AG04450 (cell line): Measurements from ENCODE around the gene C22orf42. TPM values are rescaled to one million over a fixed set of nuclear protein-coding genes. Genes with fewer than 3 reads are reported as not detected.
"Not testable (repeated sequence)": the region's sequence is repeated elsewhere in the genome, so short reads cannot be mapped to it uniquely, and the experiment has no call there.

Source experiments
- CTCF ChIA-PET: fragments of 300-600, 350-600 bp; formaldehyde crosslinking; extraction: SDS; loops from one replicate; lab custom pipeline; 2022; ENCODE audit warnings: antibody characterized with exemption, inconsistent platforms; lab: Charles Lee
- POLR2A ChIA-PET: fragments of 350-600 bp; formaldehyde crosslinking; extraction: SDS; loops from one replicate; lab custom pipeline; 2021; ENCODE audit warnings: antibody characterized with exemption, inconsistent platforms; lab: Yijun Ruan, JAX
- DNase-seq: peaks from one replicate; pipeline ENCODE4 v3.0.0-alpha.2; 2011; ENCODE audit warnings: low read depth, low spot score
- H3K27ac ChIP-seq: one replicate; pipeline ENCODE4 v1.5.1; 2012; ENCODE audit warnings: low read depth, low read length, control low read depth
- H3K27me3 ChIP-seq: one replicate; pipeline ENCODE4 v1.6.0; 2012; ENCODE audit warnings: low read length; ENCODE audit not compliant: control insufficient read depth, insufficient read depth
- H3K4me3 ChIP-seq: 2 replicates; pipeline ENCODE4 v1.5.1; 2011; ENCODE audit warnings: mild to moderate bottlenecking, low read depth, low read length, control low read depth
- H3K9me3 ChIP-seq: 2 replicates; pipeline ENCODE4 v1.5.1; 2012; ENCODE audit warnings: low read length; ENCODE audit not compliant: control insufficient read depth, insufficient read depth
- CTCF ChIP-seq: IDR thresholded peaks from 2 replicates; pipeline ENCODE4 v1.5.1; 2011; ENCODE audit warnings: low read depth, low read length, control low read depth, inconsistent platforms
- polyA plus RNA-seq: library from polyadenylated mRNA; depleted of rRNA; stranded (reverse); fragments of >200 nt; gene quantifications from 2 replicates; pipeline ENCODE4 v1.2.3, GENCODE V29; 2011

The C22orf42 gene
- polyA plus RNA-seq, 1 experiment, result not detected

- H3K27me3 ChIP-seq, POLR2A ChIA-PET, CTCF ChIA-PET, DNase-seq, H3K9me3 ChIP-seq, H3K4me3 ChIP-seq, H3K27ac ChIP-seq: not testable (repeated sequence)
These were observed 23.1 kb downstream of the C22orf42 start for GRCh38 chr22:32135958-32136357.

- CTCF ChIA-PET, POLR2A ChIA-PET, H3K4me3 ChIP-seq: not testable (repeated sequence)
These were observed 24.3 kb downstream of the C22orf42 start for GRCh38 chr22:32134796-32135195.

GRCh38 chr22:32132783-32133182 is 26.3 kb downstream of the C22orf42 start:
- H3K27me3 ChIP-seq, result peaks cover 2% of the 10 kb centered on the region
- H3K27ac ChIP-seq, result no peak overlapping the region
- ChIA-PET POLR2A (no interaction called here), CTCF (no interaction called here)
- no peak for TF ChIP-seq CTCF
- no peaks in the 10 kb centered on the region for H3K9me3 ChIP-seq
- no peak overlapping the region for H3K4me3 ChIP-seq
- no peak for DNase-seq

More at GRCh38 chr22:32134796-32135195, 24.3 kb downstream of the C22orf42 start:
- DNase-seq, H3K27ac ChIP-seq, H3K9me3 ChIP-seq, H3K27me3 ChIP-seq: not testable (repeated sequence)

- Histone ChIP-seq H3K4me3 (no peak overlapping the region), H3K9me3 (no peaks in the 10 kb centered on the region), H3K27ac (no peak overlapping the region), H3K27me3 (peaks cover 2% of the 10 kb centered on the region)
- no peak for TF ChIP-seq CTCF
- POLR2A ChIA-PET, result no interaction called here
- no peak for DNase-seq
- CTCF ChIA-PET, result no interaction called here
These were observed 27.0 kb downstream of the C22orf42 start for GRCh38 chr22:32132126-32132525.

- CTCF ChIA-PET, result no interaction called here
- Histone ChIP-seq H3K27me3 (peaks cover 2% of the 10 kb centered on the region), H3K9me3 (no peaks in the 10 kb centered on the region), H3K27ac (no peak overlapping the region), H3K4me3 (no peak overlapping the region)
- no peak for TF ChIP-seq CTCF
- POLR2A ChIA-PET, result no interaction called here
- no peak for DNase-seq
These were observed 28.6 kb downstream of the C22orf42 start for GRCh38 chr22:32130464-32130863.

- CTCF ChIA-PET, result no interaction called here
- no peak overlapping the region for H3K4me3 ChIP-seq
- H3K9me3 ChIP-seq, result no peaks in the 10 kb centered on the region
- TF ChIP-seq CTCF, result no peak
- no peak overlapping the region for H3K27ac ChIP-seq
- POLR2A ChIA-PET, result no interaction called here
- H3K27me3 ChIP-seq, result peaks cover 5% of the 10 kb centered on the region
- DNase-seq, result no peak
These were observed 31.2 kb downstream of the C22orf42 start for GRCh38 chr22:32127904-32128303.
